HEK293 (cell line): Measurements from ENCODE around the gene SCLT1.

Source experiments
- CTCF ChIP-seq: fragments of 450-650 bp; formaldehyde crosslinking; IDR thresholded peaks from 2 replicates; pipeline ENCODE4 v1.5.1; 2016; ENCODE audit warnings: missing biosample characterization, missing genetic modification characterization
- KLF1 ChIP-seq: fragments of 450-650 bp; formaldehyde crosslinking; IDR thresholded peaks from 2 replicates; pipeline ENCODE4 v1.5.1; 2016; ENCODE audit warnings: missing biosample characterization, missing genetic modification characterization
- YY1 ChIP-seq: fragments of 450-650 bp; formaldehyde crosslinking; IDR thresholded peaks from 2 replicates; pipeline ENCODE4 v1.5.1; 2018; ENCODE audit warnings: missing biosample characterization, missing genetic modification characterization
- ZBTB21 ChIP-seq: fragments of 450-650 bp; formaldehyde crosslinking; IDR thresholded peaks from 2 replicates; pipeline ENCODE4 v1.5.1; 2017; ENCODE audit warnings: missing biosample characterization, missing genetic modification characterization
- ZNF138 ChIP-seq: fragments of 450-650 bp; formaldehyde crosslinking; IDR thresholded peaks from 2 replicates; pipeline ENCODE4 v1.5.1; 2016; ENCODE audit warnings: missing biosample characterization, missing genetic modification characterization, borderline replicate concordance
- ZNF140 ChIP-seq: fragments of 450-650 bp; formaldehyde crosslinking; IDR thresholded peaks from 2 replicates; pipeline ENCODE4 v1.5.1; 2016; ENCODE audit warnings: missing biosample characterization, missing genetic modification characterization
- ZNF146 ChIP-seq: fragments of 450-650 bp; formaldehyde crosslinking; IDR thresholded peaks from 2 replicates; pipeline ENCODE4 v1.5.1; 2016; ENCODE audit warnings: missing biosample characterization, missing genetic modification characterization
- ZNF274 ChIP-seq, 2 experiments: fragments of 200-500 bp in 1 of 2; fragments of 450-650 bp in 1 of 2; sonication (Bioruptor generic) in 1 of 2; formaldehyde crosslinking in 1 of 2; IDR thresholded peaks; 2 replicates each; pipeline versions ENCODE4 v1.5.1 to v1.6.1; 2014 to 2016; ENCODE audit warnings: borderline replicate concordance in 1 of 2, inconsistent platforms in 1 of 2, low read length in 1 of 2, missing biosample characterization in 1 of 2, missing genetic modification characterization in 1 of 2
- ZNF302 ChIP-seq: fragments of 450-650 bp; formaldehyde crosslinking; IDR thresholded peaks from 2 replicates; pipeline ENCODE4 v1.5.1; 2016; ENCODE audit warnings: missing biosample characterization, missing genetic modification characterization, low read depth
- ZNF341 ChIP-seq: fragments of 450-650 bp; formaldehyde crosslinking; IDR thresholded peaks from 2 replicates; pipeline ENCODE4; 2016; ENCODE audit warnings: low read depth, missing biosample characterization, missing genetic modification characterization
- ZNF449 ChIP-seq: fragments of 450-650 bp; formaldehyde crosslinking; IDR thresholded peaks from 2 replicates; pipeline ENCODE4 v1.5.1; 2017; ENCODE audit warnings: missing biosample characterization, mild to moderate bottlenecking, missing genetic modification characterization, moderate library complexity
- ZXDB ChIP-seq: fragments of 450-650 bp; formaldehyde crosslinking; IDR thresholded peaks from 2 replicates; pipeline ENCODE4 v1.5.1; 2016; ENCODE audit warnings: missing biosample characterization, missing genetic modification characterization
- TF ChIP-seq, protein P1 (sequence below): fragments of 450-650 bp; formaldehyde crosslinking; optimal IDR thresholded peaks from 2 replicates; pipeline ENCODE3; 2016; ENCODE audit warnings: missing biosample characterization, mild to moderate bottlenecking, missing genetic modification characterization
- TF ChIP-seq, protein P2 (sequence below): fragments of 450-650 bp; formaldehyde crosslinking; IDR thresholded peaks from 2 replicates; pipeline ENCODE4 v1.5.1; 2016; ENCODE audit warnings: missing biosample characterization, missing genetic modification characterization

GRCh38 chr4:129063640-129064039, 29.7 kb downstream of the SCLT1 start:
- TF ChIP-seq KLF1 (tag by site-specific recombination): no peak
- no peak for TF ChIP-seq ZNF146 (tag by site-specific recombination)
- no peak for TF ChIP-seq ZXDB (tag by site-specific recombination)
- TF ChIP-seq CTCF: no peak
- TF ChIP-seq YY1: no peak
- no peak for TF ChIP-seq ZBTB21 (tag by site-specific recombination)
- TF ChIP-seq ZNF449 (tag by site-specific recombination): no peak
- no peak for TF ChIP-seq ZNF302 (tag by site-specific recombination)
- no peak for TF ChIP-seq ZNF341
- TF ChIP-seq ZNF274 (IDR thresholded peaks at IDR 0.05; ENCODE audit: low read length): no peak
- TF ChIP-seq ZNF274 (tag by site-specific recombination; IDR thresholded peaks at IDR 0.05; ENCODE audit: borderline replicate concordance): no peak
- TF ChIP-seq, protein P1, sequence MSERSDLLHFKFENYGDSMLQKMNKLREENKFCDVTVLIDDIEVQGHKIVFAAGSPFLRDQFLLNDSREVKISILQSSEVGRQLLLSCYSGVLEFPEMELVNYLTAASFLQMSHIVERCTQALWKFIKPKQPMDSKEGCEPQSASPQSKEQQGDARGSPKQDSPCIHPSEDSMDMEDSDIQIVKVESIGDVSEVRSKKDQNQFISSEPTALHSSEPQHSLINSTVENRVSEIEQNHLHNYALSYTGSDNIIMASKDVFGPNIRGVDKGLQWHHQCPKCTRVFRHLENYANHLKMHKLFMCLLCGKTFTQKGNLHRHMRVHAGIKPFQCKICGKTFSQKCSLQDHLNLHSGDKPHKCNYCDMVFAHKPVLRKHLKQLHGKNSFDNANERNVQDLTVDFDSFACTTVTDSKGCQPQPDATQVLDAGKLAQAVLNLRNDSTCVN: no peak
- no peak for TF ChIP-seq ZNF138 (tag by site-specific recombination)
- TF ChIP-seq ZNF140: no peak
- TF ChIP-seq, protein P2, sequence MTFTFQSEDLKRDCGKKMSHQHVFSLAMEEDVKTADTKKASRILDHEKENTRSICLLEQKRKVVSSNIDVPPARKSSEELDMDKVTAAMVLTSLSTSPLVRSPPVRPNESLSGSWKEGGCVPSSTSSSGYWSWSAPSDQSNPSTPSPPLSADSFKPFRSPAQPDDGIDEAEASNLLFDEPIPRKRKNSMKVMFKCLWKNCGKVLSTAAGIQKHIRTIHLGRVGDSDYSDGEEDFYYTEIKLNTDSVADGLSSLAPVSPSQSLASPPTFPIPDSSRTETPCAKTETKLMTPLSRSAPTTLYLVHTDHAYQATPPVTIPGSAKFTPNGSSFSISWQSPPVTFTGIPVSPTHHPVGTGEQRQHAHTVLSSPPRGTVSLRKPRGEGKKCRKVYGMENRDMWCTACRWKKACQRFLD (tag by site-specific recombination): no peak
